CMK (cell line): ENCODE data around the gene WDR83.
"Not testable (repeated sequence)": the region's sequence is repeated elsewhere in the genome, so short reads cannot be mapped to it uniquely, and the experiment has no call there.

Experiments used
- DNase-seq: peaks from one replicate; pipeline ENCODE4 v3.0.0-alpha.2; 2010; ENCODE audit warnings: low read depth

WDR83 gene

GRCh38 chr19:12687496-12688196 is 21.0 kb downstream of the WDR83 start, which contains the start of gene GNG14:
Gene GNG14 (plus strand): TSS chr19:12687998. CDS start chr19:12688049, 51 bp downstream.
- DNase-seq, result no peak

- DNase-seq, result no peak
Measured at GRCh38 chr19:12689012-12689411, 22.4 kb downstream of the WDR83 start.

- DNase-seq, result peak; percentile 86
Measured at GRCh38 chr19:12689581-12690216, 23.1 kb downstream of the WDR83 start.

GRCh38 chr19:12692960-12693359 is 26.4 kb downstream of the WDR83 start:
- DNase-seq, result no peak

- no peak for DNase-seq
Measured at GRCh38 chr19:12694641-12695040, 28.0 kb downstream of the WDR83 start.

GRCh38 chr19:12695096-12695495 is 28.5 kb downstream of the WDR83 start:
- DNase-seq, result no peak

- DNase-seq, result no peak
Measured at GRCh38 chr19:12695514-12695913, 28.9 kb downstream of the WDR83 start.

- no peak for DNase-seq
Measured at GRCh38 chr19:12695997-12696365, 29.4 kb downstream of the WDR83 start.

GRCh38 chr19:12696366-12697335 is 30.0 kb downstream of the WDR83 start, which contains the start of gene FBXW9:
Gene FBXW9 (minus strand): TSS chr19:12696631. CDS start chr19:12696581, 50 bp downstream.
- peak; percentile 94 for DNase-seq

GRCh38 chr19:12697425-12697824 is 30.8 kb downstream of the WDR83 start:
- DNase-seq, result not testable (repeated sequence)

GRCh38 chr19:12698138-12698537 is 31.5 kb downstream of the WDR83 start:
- DNase-seq, result no peak

GRCh38 chr19:12701596-12702282 is 35.1 kb downstream of the WDR83 start:
- DNase-seq, result no peak

- DNase-seq, result peak; percentile 53
Measured at GRCh38 chr19:12703046-12703445, 36.4 kb downstream of the WDR83 start.

- no peak for DNase-seq
Measured at GRCh38 chr19:12705169-12705568, 38.6 kb downstream of the WDR83 start.

GRCh38 chr19:12705654-12706331 is 39.2 kb downstream of the WDR83 start:
- no peak for DNase-seq

GRCh38 chr19:12706332-12706718 is 39.7 kb downstream of the WDR83 start:
- no peak for DNase-seq

GRCh38 chr19:12708641-12709040 is 42.0 kb downstream of the WDR83 start:
- DNase-seq, result no peak

GRCh38 chr19:12711187-12711586 is 44.6 kb downstream of the WDR83 start:
- no peak for DNase-seq

GRCh38 chr19:12712077-12712476 is 45.5 kb downstream of the WDR83 start:
- DNase-seq, result not testable (repeated sequence)

- DNase-seq, result not testable (repeated sequence)
Measured at GRCh38 chr19:12713304-12713703, 46.7 kb downstream of the WDR83 start.

- no peak for DNase-seq
Measured at GRCh38 chr19:12715102-12715501, 48.5 kb downstream of the WDR83 start.
